ENCODE results near the gene FN3K.
A peak's percentile ranks its signal among the peaks of the same experiment; 100 is the strongest.

FN3K gene

DNA sequence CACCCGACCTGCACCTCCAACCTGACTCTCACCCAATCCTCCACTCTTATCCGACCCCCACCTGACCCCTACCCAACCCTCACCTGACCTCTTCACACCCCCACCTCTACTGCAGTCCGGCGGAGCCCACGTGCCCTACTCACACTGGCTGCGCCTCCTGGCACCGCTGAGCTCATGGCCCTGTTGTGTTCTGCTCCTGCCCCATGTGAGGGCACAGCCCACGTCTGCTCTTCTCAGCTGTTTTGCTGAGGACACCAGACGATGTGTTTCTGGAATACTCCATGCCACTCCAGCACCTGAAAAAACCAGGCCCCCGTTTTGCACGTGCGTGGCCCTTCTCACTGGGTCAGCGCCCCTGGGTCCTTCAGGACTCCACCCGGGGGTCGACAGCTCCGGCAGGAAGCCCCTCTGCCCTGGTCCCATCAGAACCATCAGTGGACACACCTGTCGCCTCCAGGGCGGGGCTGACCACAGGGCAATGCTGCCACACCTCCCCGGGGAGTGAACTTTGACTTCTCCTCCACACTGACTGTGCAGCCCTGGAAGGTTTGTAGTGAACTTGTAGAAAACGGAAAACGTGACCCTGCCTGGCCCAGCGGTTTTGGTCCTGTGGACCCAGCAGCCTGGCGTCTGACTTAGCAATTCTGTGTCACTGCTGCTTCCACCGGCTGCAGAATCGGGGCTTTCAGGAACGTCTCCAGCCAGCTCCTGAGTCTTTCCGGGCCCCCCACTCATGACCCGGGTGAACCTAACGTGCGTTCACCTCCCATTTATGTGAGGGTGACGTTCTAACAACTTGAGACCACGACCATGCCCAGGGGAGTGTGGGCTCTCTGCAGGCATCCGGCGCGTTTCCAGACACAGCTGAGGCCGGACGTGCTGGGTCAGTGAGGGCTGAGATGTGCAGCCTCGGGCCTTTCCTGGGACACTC is 31.2 kb upstream of the FN3K start:
- peaks cover 33 to 49% of the 10 kb centered on the region in 2 donors for H3K4me1 ChIP-seq (ENCODE audit: control insufficient read depth in 2 of 2, insufficient read depth in 2 of 2, low read length in 2 of 2)
- peak overlapping the region; percentile 51 to 61 for H3K4me3 ChIP-seq (ENCODE audit: low read length in 2 of 2)
- H3K27me3 ChIP-seq (ENCODE audit: control insufficient read depth in 2 of 2, insufficient read depth in 2 of 2, low read length in 2 of 2), result no peaks in the 10 kb centered on the region
- peak overlapping the region; percentile 52 to 76 for H3K9ac ChIP-seq (ENCODE audit: low read depth in 1 of 2, low read length in 2 of 2)
- no peaks in the 10 kb centered on the region for H3K36me3 ChIP-seq (ENCODE audit: control insufficient read depth in 2 of 2, insufficient read depth in 2 of 2, low read length in 2 of 2)
- peak overlapping the region; percentile 96 to 97 for H3K27ac ChIP-seq (ENCODE audit: low read depth in 2 of 2, low read length in 2 of 2)
- no peaks in the 10 kb centered on the region for H3K9me3 ChIP-seq (ENCODE audit: control insufficient read depth in 2 of 2, low read length in 2 of 2)

DNA sequence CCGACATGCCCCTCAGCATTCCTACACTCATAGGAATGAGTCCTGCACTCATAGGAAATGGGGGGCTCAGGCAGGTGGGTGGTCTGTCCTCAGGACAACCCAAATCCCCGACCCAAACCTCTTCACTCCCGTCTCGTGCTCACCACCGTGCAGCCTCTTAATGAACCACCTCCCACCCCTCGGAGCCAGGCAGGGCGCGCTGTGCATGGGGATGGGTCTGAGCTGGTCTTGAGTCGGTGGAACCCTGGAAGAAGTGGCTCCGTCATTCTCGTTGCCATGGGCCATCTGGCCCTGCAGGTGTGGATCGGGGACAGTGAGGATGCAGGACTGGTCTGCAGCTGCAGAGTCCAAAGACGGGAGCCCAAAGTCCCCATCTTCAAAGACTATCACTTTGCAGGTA is 30.5 kb upstream of the FN3K start:
- no peaks in the 10 kb centered on the region for H3K27me3 ChIP-seq (ENCODE audit: control insufficient read depth in 2 of 2, insufficient read depth in 2 of 2, low read length in 2 of 2)
- H3K4me1 ChIP-seq (ENCODE audit: control insufficient read depth in 2 of 2, insufficient read depth in 2 of 2, low read length in 2 of 2), result peaks cover 28 to 47% of the 10 kb centered on the region in 2 donors
- peak overlapping the region; percentile 52 to 64 for H3K9ac ChIP-seq (ENCODE audit: low read depth in 1 of 2, low read length in 2 of 2)
- no peaks in the 10 kb centered on the region for H3K9me3 ChIP-seq (ENCODE audit: control insufficient read depth in 2 of 2, low read length in 2 of 2)
- H3K36me3 ChIP-seq (ENCODE audit: control insufficient read depth in 2 of 2, insufficient read depth in 2 of 2, low read length in 2 of 2), result no peaks in the 10 kb centered on the region
- H3K4me3 ChIP-seq (ENCODE audit: low read length in 2 of 2), result peak overlapping the region; percentile 51 to 61
- peak overlapping the region; percentile 96 to 97 for H3K27ac ChIP-seq (ENCODE audit: low read depth in 2 of 2, low read length in 2 of 2)

DNA sequence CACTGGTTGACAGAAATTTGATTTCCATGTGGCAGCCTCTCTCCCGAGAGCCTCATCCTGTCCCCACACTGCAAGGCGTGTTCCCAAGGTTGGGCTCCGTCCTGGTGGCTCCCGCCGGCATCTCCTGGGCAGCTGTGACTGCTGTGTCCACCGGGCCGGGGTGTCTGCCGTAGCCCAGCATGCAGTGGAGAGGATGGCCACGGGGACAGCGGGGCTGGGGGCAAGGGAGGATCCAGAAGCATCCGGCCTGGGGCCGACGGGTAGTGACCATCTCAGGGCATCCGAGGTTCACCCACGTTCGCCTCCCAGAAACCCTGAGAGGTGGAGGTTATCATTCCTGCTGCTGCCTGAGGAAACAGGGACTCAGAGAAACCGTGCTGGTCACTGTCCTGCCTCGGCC is 29.7 kb upstream of the FN3K start:
- no peak overlapping the region for H3K27ac ChIP-seq (ENCODE audit: low read depth in 2 of 2, low read length in 2 of 2)
- H3K4me1 ChIP-seq (ENCODE audit: control insufficient read depth in 2 of 2, insufficient read depth in 2 of 2, low read length in 2 of 2), result peaks cover 28 to 50% of the 10 kb centered on the region in 2 donors
- no peaks in the 10 kb centered on the region for H3K9me3 ChIP-seq (ENCODE audit: control insufficient read depth in 2 of 2, low read length in 2 of 2)

GRCh38 chr17:82709024-82709675 is 26.3 kb upstream of the FN3K start:
- Histone ChIP-seq H3K4me1 (ENCODE audit: control insufficient read depth in 2 of 2, insufficient read depth in 2 of 2, low read length in 2 of 2) (peaks cover 9 to 27% of the 10 kb centered on the region in 2 donors), H3K9ac (ENCODE audit: low read depth in 1 of 2, low read length in 2 of 2) (no peak overlapping the region), H3K27ac (ENCODE audit: low read depth in 2 of 2, low read length in 2 of 2) (no peak overlapping the region), H3K9me3 (ENCODE audit: control insufficient read depth in 2 of 2, low read length in 2 of 2) (no peaks in the 10 kb centered on the region), H3K4me3 (ENCODE audit: low read length in 2 of 2) (no peak overlapping the region), H3K36me3 (ENCODE audit: control insufficient read depth in 2 of 2, insufficient read depth in 2 of 2, low read length in 2 of 2) (no peaks in the 10 kb centered on the region), H3K27me3 (ENCODE audit: control insufficient read depth in 2 of 2, insufficient read depth in 2 of 2, low read length in 2 of 2) (no peaks in the 10 kb centered on the region)

More for the DNA sequence above, 29.7 kb upstream of the FN3K start:
- H3K27me3 ChIP-seq (ENCODE audit: control insufficient read depth in 2 of 2, insufficient read depth in 2 of 2, low read length in 2 of 2), result no peaks in the 10 kb centered on the region
- H3K36me3 ChIP-seq (ENCODE audit: control insufficient read depth in 2 of 2, insufficient read depth in 2 of 2, low read length in 2 of 2), result no peaks in the 10 kb centered on the region
- no peak overlapping the region for H3K9ac ChIP-seq (ENCODE audit: low read depth in 1 of 2, low read length in 2 of 2)
- no peak overlapping the region for H3K4me3 ChIP-seq (ENCODE audit: low read length in 2 of 2)

DNA sequence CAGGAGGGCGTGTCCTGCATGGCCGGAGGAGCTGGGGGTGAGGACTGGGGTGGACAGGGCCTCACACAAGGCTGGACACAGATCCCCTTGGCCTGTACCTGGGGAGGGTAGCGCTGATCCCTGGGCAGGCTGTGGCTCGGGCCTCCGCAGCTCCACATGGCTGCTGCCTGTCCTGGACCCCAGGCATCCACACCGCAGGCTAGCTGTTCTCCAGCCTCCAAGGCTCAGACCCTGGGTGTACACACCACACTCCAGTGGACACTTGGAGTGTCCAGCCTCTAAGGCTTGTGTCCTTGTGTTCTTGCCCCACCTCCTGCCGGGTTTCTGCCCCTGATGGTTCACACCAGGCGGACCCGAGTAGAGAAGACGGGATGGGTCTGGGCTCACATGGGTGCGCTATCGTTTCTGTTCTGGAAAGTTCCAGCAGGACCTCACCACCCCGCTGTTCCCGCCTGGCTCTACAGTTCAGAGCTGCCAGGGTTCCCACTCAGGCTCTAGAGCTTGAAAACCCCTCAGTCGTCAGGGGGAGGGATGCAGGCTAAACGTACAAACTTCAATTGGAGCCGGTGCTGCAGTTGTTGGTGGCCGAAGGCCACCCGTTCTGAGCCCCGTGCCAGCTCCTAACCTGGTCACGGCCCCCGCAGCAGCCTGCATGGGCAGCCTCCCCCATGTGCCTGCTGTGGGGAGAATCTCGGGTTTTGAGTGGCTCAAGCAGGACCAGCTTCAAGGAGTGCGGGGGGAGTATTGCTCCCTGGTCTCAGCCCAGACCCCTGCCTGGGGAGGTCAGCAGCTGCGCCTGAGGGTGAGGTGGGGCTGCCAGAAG is 25.5 kb upstream of the FN3K start:
- Histone ChIP-seq H3K4me1 (ENCODE audit: control insufficient read depth in 2 of 2, insufficient read depth in 2 of 2, low read length in 2 of 2) (peaks cover 3 to 19% of the 10 kb centered on the region in 2 donors), H3K36me3 (ENCODE audit: control insufficient read depth in 2 of 2, insufficient read depth in 2 of 2, low read length in 2 of 2) (no peaks in the 10 kb centered on the region), H3K9ac (ENCODE audit: low read depth in 1 of 2, low read length in 2 of 2) (no peak overlapping the region), H3K27ac (ENCODE audit: low read depth in 2 of 2, low read length in 2 of 2) (no peak overlapping the region), H3K4me3 (ENCODE audit: low read length in 2 of 2) (no peak overlapping the region), H3K27me3 (ENCODE audit: control insufficient read depth in 2 of 2, insufficient read depth in 2 of 2, low read length in 2 of 2) (no peaks in the 10 kb centered on the region), H3K9me3 (ENCODE audit: control insufficient read depth in 2 of 2, low read length in 2 of 2) (no peaks in the 10 kb centered on the region)

DNA sequence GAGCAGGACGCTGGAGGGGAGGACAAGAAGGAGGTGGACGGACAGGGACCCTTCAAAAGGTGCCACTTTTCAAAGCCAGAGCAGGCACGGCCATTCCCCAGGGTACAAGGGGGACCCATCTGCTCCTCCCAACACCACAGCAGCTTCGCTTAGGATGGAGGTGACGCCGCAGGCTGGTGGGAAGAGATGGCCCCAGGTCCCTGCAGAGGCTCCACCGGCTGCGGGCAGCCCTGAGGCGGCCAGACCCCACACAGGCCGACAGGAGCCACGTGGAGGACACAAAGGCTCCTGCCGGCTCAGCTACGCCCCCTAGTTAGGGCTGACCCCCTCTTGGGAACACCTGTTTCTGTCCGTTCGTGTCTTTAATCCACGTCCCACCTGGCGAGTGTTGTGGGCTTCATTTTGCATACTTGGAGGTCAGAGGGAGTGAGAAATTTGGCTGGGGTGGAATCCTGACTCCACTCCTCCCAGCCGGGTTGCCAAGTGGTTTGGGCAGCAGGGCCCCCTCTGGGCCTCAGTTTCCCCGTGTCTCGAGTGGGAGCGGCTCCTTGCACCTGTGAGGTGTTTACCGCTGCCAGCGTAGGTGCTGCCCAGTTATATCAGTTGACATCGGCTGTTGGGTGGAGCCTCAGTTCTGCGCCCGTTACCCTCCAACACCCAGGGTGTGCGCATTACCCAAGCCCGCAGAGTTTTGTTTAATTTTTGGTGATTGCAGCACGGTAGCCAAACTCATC is 24.7 kb upstream of the FN3K start:
- Histone ChIP-seq H3K27ac (ENCODE audit: low read depth in 2 of 2, low read length in 2 of 2) (no peak overlapping the region), H3K9ac (ENCODE audit: low read depth in 1 of 2, low read length in 2 of 2) (no peak overlapping the region), H3K27me3 (ENCODE audit: control insufficient read depth in 2 of 2, insufficient read depth in 2 of 2, low read length in 2 of 2) (no peaks in the 10 kb centered on the region), H3K9me3 (ENCODE audit: control insufficient read depth in 2 of 2, low read length in 2 of 2) (no peaks in the 10 kb centered on the region), H3K36me3 (ENCODE audit: control insufficient read depth in 2 of 2, insufficient read depth in 2 of 2, low read length in 2 of 2) (no peaks in the 10 kb centered on the region), H3K4me3 (ENCODE audit: low read length in 2 of 2) (no peak overlapping the region), H3K4me1 (ENCODE audit: control insufficient read depth in 2 of 2, insufficient read depth in 2 of 2, low read length in 2 of 2) (peaks cover 0 to 15% of the 10 kb centered on the region in 2 donors)

GRCh38 chr17:82713071-82713723 is 22.2 kb upstream of the FN3K start:
- H3K27me3 ChIP-seq (ENCODE audit: control insufficient read depth in 2 of 2, insufficient read depth in 2 of 2, low read length in 2 of 2), result no peaks in the 10 kb centered on the region
- H3K9ac ChIP-seq (ENCODE audit: low read depth in 1 of 2, low read length in 2 of 2), result no peak overlapping the region
- no peak overlapping the region for H3K27ac ChIP-seq (ENCODE audit: low read depth in 2 of 2, low read length in 2 of 2)
- no peaks in the 10 kb centered on the region for H3K9me3 ChIP-seq (ENCODE audit: control insufficient read depth in 2 of 2, low read length in 2 of 2)
- H3K4me3 ChIP-seq (ENCODE audit: low read length in 2 of 2), result no peak overlapping the region
- H3K4me1 ChIP-seq (ENCODE audit: control insufficient read depth in 2 of 2, insufficient read depth in 2 of 2, low read length in 2 of 2), result peaks cover 8 to 27% of the 10 kb centered on the region in 2 donors
- no peaks in the 10 kb centered on the region for H3K36me3 ChIP-seq (ENCODE audit: control insufficient read depth in 2 of 2, insufficient read depth in 2 of 2, low read length in 2 of 2)

DNA sequence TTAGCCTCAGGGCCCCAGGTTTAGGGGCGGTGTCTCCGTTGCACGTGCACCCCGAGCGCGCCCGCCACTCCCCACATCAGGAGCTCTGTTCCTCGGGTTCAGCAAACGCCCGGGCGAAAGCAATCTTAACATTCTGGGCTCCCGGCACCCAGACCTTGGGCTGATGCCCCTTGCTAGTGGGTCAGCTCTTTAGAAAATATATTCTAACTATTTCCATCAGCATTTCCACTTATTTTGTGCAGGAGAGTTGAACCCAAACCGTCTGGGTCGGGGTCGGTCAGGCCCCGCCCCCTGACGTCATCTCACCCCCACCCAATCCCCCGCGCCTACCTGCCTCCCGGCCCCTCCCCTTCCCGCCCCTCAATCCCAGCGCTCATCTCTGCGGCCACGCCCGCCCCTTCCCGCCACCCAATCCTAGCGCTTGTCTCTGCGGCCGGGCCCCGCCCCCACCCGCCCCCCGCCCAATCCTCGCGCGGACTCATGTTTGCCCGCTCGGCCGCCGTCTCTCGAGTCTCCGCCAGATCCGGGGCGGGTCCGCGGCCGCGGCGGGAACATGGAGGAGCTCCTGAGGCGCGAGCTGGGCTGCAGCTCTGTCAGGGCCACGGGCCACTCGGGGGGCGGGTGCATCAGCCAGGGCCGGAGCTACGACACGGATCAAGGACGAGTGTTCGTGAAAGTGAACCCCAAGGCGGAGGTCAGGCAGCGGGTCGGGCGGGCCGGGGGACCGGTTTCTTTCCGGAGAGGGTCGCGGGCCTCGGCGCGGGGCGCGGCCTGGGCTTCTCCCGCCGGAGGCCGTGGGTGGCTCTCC is 19.0 kb upstream of the FN3K start, which contains the start of gene FN3KRP:
Gene FN3KRP (plus strand): TSS at position 504 of the 808 bp plus-strand sequence. CDS start 50 bp downstream, at position 554.
- Histone ChIP-seq H3K4me1 (ENCODE audit: control insufficient read depth in 2 of 2, insufficient read depth in 2 of 2, low read length in 2 of 2) (peaks cover 8 to 18% of the 10 kb centered on the region in 2 donors), H3K27ac (ENCODE audit: low read depth in 2 of 2, low read length in 2 of 2) (peak within 1 kb of the TSS; percentile 77 to 78)

More for the DNA sequence above, 19.0 kb upstream of the FN3K start, which contains the start of gene FN3KRP:
- Histone ChIP-seq H3K36me3 (ENCODE audit: control insufficient read depth in 2 of 2, insufficient read depth in 2 of 2, low read length in 2 of 2) (peaks cover 16 to 20% of the 10 kb centered on the region in 2 donors), H3K9me3 (ENCODE audit: control insufficient read depth in 2 of 2, low read length in 2 of 2) (no peaks in the 10 kb centered on the region), H3K9ac (ENCODE audit: low read depth in 1 of 2, low read length in 2 of 2) (peak within 1 kb of the TSS; percentile 84 to 85), H3K4me3 (ENCODE audit: low read length in 2 of 2) (peak within 1 kb of the TSS; percentile 89 to 91), H3K27me3 (ENCODE audit: control insufficient read depth in 2 of 2, insufficient read depth in 2 of 2, low read length in 2 of 2) (no peaks in the 10 kb centered on the region)

All from mucosa of rectum (tissue), 2 donors.